Measurements from ENCODE around the gene PALB2.
A peak's percentile ranks its signal among the peaks of the same experiment; 100 is the strongest.
"Not testable (repeated sequence)": the region's sequence is repeated elsewhere in the genome, so short reads cannot be mapped to it uniquely, and the experiment has no call there.

PALB2 gene

DNA sequence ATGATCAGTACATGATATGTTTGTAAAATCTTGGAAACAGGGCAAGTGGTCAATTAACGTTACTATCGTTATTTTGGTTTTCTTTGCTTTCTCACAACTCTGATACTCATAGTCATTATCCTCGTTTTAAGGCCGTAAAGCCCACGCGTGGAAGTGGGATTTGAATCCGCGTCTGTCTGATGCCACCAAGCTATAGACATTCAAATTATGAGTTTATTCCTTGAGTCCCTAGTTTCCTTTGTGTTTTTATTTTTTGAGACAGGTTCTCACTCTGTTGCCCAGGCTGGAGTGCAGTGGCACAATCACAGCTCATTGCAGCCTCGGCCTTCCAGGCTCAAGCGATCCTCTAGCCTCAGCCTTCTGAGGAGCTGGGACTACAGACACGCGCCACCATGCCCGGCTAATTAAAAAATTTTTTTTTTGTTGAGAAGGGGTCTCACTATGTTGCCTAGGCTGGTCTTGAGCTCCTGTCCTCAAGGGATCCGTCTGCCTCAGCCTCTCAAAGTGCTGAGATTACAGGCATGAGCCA, 1.2 kb upstream of the PALB2 start:
- no peak for DNase-seq

GRCh38 chr16:23640615-23640930, 537 bp downstream of the PALB2 start:
- DNase-seq, result peak; percentile 72

- peak; percentile 3 for DNase-seq
Observed at GRCh38 chr16:23635958-23636357, 5.2 kb downstream of the PALB2 start.

DNA sequence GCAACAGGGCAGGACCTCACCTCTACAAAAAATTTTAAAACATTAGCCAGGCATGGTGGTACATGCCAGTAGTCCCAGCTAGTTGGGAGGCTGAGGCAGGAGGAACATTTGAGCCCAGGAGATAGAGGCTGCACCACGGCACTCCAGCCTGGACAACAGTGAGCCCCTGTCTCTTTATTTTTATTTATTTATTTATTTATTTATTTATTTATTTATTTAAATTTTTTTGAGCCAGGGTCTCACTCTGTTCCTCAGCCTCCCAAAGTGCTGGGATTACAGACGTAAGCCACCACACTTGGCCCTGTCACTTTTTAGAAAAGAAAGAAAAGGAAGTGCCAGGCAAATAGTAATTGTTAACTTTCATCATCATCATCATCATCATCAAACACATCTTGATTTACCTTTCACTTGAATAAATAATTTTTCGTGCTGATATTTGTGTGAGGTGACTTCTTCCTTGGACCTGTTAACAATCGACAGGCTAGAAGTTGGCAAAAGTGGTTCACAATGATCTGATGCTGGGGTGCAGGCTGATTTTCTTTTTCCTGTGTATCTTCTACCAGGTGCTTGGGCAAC, 6.6 kb downstream of the PALB2 start:
- DNase-seq, result no peak

DNA sequence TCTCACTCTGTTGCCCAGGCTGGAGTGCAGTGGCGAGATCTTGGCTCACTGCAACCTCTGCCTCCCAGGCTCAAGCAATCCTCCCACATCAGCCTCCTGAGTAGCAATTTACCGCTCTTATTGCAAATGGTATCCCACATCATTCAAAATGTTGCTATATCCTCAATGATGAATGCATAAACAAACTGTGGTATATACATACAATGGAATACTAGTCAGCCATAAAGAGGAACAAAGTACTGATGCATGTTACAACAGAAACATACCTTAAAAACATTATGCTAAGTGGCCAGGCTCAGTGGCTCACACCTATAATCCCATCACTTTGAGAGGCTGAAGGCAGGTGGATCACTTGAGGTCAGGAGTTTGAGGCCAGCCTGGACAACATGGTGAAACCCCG, 9.2 kb downstream of the PALB2 start:
- DNase-seq, result not testable (repeated sequence)

- no peak for DNase-seq
Observed at GRCh38 chr16:23629516-23629915, 11.6 kb downstream of the PALB2 start.

DNA sequence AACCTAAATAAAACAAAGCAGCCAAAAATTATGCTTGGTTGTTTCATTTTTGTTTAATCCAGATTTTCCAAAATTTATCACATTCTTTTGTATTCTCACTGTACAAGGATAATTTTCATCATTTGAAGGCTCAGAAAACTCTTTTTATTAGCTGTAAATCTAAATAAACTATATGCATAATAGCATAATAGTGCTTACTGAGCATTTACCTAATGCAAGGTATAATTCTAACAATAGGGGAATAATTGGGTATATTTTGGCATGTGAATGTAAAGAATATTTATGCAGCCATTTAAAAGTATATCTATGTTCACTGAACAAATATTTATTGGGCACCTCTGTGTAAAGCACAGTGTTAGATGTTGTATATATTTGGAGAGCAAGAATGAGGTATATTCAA, 17.0 kb downstream of the PALB2 start:
- no peak for DNase-seq

- DNase-seq, result no peak
Observed at GRCh38 chr16:23615805-23616204, 25.3 kb downstream of the PALB2 start.

DNA sequence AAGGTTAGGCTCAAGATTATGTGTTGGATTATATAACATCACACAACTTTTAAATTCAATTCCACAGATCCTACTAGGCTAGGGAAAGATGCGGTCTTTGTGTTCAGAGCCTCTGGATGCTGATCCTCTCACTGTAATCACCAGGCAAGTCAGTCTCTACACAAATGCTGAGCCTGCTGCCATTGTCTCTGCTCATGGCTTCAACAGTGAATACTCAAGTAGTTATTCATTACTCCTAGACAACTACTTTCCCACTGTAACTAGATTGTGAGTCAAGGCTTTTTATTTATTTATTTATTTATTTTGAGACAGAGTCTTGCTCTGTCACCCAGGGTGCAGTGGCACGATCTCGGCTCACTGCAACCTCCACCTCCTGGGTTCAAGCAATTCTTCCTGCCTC, 29.2 kb downstream of the PALB2 start:
- DNase-seq, result no peak

DNA sequence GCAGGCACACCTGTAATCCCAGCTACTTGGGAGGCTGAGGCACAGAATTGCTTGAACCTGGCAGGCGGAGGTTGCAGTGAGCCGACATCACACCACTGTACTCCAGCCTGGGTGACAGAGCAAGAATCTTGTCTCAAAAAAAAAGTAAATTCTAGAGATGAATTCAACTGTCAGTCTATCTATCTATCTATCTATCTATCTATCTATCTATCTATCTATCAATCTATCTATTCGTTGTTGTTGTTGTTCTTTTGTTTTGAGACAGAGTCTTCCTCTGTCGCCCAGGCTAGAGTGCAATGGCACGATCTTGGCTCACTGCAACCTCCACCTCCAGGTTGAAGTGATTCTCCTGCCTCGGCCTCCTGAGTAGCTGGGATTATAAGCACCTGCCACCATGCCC, 30.2 kb downstream of the PALB2 start:
- not testable (repeated sequence) for DNase-seq

GRCh38 chr16:23609929-23610328, 31.2 kb downstream of the PALB2 start:
- no peak for DNase-seq

DNA sequence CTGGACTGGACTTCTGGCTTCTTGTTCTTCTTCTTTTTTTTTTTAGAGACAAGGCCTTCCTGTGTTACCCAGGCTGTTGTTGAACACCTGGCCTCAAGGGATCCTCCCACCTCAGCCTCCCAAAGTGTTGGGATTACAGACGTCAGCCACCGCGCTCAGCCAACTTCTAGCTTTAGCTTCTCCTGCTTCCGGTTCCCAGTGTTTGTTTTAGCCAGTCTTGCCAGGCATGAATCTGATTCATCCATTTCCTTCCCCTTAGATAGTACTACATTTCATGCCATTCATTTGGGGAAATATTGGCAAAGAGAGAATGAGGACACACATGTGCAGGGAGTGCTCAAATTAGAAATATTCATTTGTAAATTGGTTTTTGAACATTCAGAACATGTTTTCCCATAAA, 32.9 kb downstream of the PALB2 start:
- DNase-seq, result no peak

DNA sequence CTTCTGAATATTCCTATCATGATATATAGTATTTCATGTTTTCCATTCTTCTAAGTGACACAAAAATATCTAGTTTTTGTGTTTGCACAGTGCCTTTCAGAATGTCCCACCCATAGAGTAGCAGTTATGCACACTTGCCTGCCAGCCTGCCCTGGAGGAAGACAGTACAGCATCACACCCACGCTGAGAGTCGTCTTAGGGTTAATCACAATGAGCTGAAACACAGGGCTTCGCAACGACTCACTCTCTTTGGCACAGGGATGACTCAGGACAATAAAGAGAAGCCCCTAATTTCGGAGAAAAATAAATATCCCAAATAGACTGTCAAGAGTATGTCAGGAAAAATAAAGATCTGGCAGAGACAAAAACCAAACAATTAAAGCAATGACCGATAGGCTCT, 33.4 kb downstream of the PALB2 start:
- DNase-seq, result no peak

GRCh38 chr16:23597003-23597756, 43.9 kb downstream of the PALB2 start:
- DNase-seq, result peak; percentile 89

- DNase-seq, result peak; percentile 91
Observed at GRCh38 chr16:23595951-23596720, 45.0 kb downstream of the PALB2 start, which contains the start of gene NDUFAB1. TSS of gene NDUFAB1 (minus strand) at chr16:23596316. CDS start at chr16:23596290, 26 bp downstream.

DNA sequence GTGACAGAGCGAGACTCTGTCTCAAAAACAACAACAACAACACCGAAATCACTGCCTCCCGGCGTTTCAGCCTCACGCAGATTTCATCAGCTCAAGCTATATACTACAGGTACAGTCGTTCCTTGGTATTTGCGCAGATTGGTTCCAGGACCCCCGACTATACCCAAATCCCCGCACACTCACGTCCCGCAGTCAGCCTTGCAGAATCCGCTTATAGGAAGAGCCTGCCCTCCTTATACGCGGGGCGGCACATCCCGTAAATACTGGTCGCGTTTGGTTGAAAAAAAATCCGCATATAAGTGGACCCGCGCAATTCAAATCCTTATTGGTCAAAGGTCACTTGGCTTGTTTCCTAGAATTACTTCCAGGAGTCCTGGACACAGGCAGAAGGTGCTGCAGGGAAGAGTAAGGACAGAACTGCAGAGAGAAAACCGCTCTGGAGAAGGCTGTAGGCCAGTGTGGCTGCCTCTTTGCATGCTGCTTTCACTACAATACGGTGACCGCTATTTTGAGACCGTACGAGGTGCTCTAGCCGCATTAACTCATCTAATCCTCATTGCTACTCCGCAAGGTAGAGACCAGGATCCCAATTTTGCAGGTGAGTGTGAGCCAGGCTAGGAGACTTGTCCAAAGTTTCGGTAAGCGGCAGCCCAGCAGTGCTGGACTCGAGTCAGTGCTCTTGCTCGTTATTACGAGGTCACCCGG, 45.7 kb downstream of the PALB2 start:
- peak; percentile 19 for DNase-seq

DNA sequence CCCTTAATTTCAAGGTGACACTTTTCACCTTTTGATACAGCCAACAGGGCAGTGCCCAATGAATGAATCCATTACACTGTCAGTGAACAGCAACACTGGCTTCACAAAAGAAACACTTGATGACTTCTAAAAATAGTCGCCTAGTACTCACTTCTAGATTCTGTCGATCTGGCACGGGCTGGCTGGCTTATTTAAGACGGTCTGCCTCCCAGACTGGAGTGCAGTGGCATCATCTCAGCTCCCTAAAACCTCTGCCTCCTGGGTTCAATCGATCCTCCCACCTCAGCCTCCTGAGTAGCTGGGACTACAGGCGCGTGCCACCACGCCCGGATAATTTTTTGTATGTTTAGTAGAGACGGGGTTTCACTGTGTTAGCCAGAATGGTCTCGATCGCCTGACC, 46.9 kb downstream of the PALB2 start:
- no peak for DNase-seq

DNA sequence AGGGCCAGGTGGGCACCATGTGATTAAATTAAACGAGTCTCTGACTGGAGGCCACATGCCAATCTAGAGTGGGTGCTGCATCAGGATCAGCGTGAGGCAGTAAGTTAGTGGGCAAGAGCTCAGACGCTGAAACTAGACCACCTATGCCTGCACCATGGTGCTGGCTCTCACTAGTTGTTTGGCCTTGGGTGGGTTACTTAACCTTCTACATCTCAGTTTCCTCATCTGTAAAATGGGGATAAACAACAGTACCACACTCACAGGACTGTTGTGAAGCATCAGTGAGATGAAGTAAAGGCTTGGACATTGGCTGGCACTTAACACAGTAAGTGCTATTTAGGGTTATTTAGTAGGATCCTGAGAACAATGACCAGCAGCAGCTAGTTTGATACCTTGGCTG, 50.9 kb downstream of the PALB2 start:
- no peak for DNase-seq

- no peak for DNase-seq
Observed at GRCh38 chr16:23587726-23588125, 53.4 kb downstream of the PALB2 start.

- DNase-seq, result no peak
Observed at GRCh38 chr16:23584186-23585076, 56.7 kb downstream of the PALB2 start.

DNA sequence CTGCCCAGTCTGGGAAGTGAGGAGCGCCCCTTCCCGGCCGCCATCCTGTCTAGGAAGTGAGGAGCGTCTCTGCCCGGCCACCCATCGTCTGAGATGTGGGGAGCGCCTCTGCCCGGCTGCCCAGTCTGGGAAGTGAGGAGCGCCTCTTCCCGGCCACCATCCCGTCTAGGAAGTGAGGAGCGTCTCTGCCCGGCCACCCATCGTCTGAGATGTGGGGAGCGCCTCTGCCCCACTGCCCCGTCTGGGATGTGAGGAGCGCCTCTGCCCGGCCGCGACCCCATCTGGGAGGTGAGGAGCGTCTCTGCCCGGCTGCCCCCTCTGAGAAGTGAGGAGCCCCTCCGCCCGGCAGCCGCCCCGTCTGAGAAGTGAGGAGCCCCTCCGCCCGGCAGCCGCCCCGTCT, 57.8 kb downstream of the PALB2 start:
- DNase-seq, result not testable (repeated sequence)

GRCh38 chr16:23581764-23582163, 59.3 kb downstream of the PALB2 start:
- no peak for DNase-seq
